Stomach (tissue), 4 donors: Measurements from ENCODE around the gene PDLIM4.
A peak's percentile ranks its signal among the peaks of the same experiment; 100 is the strongest.

Experiments used
- POLR2A ChIP-seq, 4 donors: fragments of 450-650 bp; IDR thresholded peaks; one replicate each; pipeline ENCODE4 v1.6.1; 2016; ENCODE audit warnings: antibody characterized with exemption in 4 of 4, control low read depth in 2 of 4, mild to moderate bottlenecking in 1 of 4, moderate library complexity in 1 of 4
- POLR2AphosphoS5 ChIP-seq, 3 donors: sonication (generic); formaldehyde crosslinking; IDR thresholded peaks; one replicate each; pipeline ENCODE4 v1.6.1; 2016; ENCODE audit warnings: antibody characterized with exemption in 3 of 3
- TF ChIP-seq, protein P1 (sequence below), 7 experiments: fragments of 450-650 bp in 4 of 7; fragments of 200-600 bp in 3 of 7; sonication (generic) in 3 of 7; IDR thresholded peaks; one replicate each; pipeline ENCODE4 v1.5.1; 2016 to 2019; ENCODE audit warnings: antibody characterized with exemption in 7 of 7, control low read depth in 2 of 7, mild to moderate bottlenecking in 1 of 7

DNA sequence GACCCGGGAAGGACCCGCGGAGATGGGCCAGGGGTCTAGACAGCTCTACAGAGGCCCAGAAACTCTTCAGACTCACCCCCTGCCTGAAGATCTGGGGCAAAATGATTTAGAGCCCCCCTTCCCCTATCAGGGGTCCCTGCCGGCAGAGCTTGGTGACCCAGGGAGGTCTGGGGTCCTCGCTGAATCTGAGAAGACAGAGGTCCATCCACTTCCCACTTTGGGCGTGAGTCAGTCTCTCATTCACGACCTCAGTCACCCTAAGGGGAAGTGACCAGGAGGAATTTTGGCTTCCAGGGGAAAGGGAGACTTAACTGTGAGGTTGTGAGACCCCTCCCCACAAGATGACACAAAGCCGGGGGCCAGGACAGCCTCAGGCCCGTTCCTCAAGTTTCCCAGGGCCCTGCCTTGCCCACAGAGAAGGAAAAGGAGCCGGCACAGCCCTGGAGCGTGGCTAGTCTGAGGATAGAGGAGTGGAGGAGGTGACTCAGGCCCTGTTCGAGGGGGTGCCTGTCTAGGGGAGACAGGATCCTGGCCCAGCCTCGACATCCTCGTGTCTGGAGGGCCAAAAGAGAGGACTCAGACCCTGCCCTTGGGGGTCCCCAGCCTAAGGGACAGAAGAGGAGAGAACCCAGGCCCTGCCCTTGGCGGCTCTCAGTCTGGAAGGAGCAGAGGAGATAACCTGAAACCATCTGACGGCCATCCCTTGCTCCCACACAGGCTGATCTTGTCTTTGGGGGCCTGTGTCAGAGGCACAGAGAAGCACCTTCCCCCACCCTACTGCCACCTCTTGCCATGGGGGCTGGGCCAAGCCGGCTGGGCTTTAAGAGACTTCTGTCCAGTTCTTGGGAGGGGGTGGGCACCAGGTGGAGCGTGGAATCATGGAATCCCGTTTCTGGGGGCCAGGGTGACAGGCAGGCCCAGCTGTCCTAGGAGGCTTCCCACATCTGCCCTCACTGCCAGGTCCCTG, 889 bp downstream of the PDLIM4 start:
- TF ChIP-seq, protein P1, sequence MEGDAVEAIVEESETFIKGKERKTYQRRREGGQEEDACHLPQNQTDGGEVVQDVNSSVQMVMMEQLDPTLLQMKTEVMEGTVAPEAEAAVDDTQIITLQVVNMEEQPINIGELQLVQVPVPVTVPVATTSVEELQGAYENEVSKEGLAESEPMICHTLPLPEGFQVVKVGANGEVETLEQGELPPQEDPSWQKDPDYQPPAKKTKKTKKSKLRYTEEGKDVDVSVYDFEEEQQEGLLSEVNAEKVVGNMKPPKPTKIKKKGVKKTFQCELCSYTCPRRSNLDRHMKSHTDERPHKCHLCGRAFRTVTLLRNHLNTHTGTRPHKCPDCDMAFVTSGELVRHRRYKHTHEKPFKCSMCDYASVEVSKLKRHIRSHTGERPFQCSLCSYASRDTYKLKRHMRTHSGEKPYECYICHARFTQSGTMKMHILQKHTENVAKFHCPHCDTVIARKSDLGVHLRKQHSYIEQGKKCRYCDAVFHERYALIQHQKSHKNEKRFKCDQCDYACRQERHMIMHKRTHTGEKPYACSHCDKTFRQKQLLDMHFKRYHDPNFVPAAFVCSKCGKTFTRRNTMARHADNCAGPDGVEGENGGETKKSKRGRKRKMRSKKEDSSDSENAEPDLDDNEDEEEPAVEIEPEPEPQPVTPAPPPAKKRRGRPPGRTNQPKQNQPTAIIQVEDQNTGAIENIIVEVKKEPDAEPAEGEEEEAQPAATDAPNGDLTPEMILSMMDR (IDR thresholded peaks at IDR 0.05) = no peak
- TF ChIP-seq POLR2A (IDR thresholded peaks at IDR 0.05) (no peak), POLR2AphosphoS5 (IDR thresholded peaks at IDR 0.05) (peak in 1 of 3 donors; percentile 21)
